Stimulated activated CD8-positive, alpha-beta memory T cell treated with anti-CD3 and anti-CD28 coated beads, Interleukin-4, amount 100 ng/mL, for 48 hours (primary cell): Measurements from ENCODE around the gene RUFY4.
"Not testable (repeated sequence)": the region's sequence is repeated elsewhere in the genome, so short reads cannot be mapped to it uniquely, and the experiment has no call there.

Experiments
- DNase-seq: peaks from one replicate; pipeline ENCODE4 v3.0.0-alpha.2; 2020

RUFY4 gene

DNA sequence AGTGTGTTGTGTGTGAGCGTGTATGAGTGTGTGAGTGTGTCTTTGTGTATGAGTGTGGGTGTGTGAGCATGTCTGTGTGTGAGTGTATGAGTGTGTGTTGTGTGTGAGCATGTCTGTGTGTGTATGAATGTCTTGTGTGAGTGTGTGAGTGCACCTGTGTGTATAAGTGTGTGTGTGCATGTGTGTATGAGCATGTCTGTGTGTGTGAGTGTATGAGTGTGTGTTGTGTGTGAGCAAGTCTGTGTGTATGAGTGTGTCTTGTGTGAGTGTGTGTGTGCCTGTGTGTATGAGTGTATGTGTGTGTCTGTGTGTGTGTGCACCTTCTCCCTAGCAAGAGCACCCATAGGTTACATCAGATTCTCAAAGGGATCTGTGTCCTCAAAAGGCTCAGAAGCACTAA is 37.8 kb upstream of the RUFY4 start:
- no peak for DNase-seq

DNA sequence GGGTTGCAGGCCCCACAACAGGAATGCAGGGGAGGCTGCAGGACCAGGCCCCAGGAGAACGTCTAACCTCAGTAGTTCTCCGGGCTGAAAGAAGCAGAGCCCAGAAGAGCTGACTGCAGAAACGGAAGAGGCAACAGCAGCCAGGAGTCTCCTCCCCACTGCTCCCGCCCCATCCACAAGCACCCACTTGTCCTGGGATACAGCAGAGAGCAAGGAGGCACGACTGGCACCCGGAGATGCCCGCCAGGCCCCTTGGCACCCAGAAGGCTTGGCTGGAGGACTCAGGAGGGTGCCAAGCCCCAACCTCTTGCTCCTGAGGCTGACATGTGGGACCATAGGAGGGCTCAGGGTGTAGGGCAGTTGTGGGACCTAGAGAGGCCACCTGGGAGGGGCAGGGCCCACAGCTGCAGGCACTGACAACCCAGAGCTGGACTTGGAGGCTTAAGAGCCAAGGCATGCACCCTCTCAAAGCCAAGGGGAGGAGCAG is 37.2 kb upstream of the RUFY4 start:
- no peak for DNase-seq

DNA sequence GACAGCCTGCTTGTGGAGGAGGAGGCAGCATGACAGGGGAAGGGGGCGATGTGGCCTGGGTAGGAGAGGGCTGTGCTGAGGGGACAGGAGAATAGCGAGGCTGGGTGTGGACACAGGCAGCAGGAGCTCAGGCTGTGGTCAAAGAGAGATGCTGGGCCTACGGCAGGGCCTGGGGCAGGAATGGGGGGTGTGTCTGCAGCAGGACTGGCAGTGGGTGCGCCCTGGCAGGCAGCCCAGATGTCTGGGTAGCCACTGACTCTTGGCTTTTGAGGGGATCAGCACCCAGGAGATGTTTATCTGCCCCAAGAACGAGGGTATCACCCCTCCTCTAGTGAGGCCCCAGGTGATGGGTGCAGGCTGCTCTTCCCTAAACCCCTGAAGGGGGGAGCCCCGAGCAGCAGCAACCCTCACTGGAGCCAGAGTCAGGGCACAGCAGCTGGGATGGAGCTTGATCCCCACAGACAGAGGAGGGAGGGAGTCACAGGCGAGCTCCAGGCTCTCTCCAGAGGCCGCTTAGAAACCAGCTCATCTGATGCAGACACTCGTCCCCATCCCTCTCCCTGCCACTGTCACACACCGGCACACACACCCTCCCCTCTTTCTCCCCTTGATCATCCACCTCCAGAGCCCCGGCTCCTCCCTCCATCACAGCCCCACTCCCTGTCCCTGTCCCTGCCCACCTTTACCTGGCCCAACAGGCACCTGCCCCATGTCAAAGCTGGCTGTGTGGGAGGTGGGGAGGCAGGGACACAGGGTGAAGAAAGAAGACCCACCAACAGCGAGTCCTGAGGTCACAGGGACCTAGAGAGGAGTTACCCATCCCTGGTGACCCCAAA is 36.5 kb upstream of the RUFY4 start:
- DNase-seq = peak; percentile 22

DNA sequence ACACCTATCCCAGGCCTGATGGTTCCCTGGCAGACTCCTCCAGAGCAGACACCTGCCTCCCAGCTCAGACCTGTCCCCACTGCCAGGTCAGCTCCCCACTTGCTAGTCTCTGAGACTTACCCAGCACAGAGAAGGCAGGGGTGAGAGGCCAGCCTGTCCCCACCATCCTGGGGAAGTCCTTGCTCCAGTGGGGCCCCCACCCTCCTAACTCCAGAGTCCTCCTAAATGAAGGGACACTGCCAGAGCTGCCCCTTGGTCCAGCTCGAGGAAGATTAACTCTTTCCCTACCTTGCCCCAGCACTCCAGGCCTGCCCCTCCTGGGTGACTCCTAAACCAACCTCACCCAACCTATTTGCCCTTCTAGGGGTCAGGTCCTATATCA is 35.9 kb upstream of the RUFY4 start:
- DNase-seq = no peak

DNA sequence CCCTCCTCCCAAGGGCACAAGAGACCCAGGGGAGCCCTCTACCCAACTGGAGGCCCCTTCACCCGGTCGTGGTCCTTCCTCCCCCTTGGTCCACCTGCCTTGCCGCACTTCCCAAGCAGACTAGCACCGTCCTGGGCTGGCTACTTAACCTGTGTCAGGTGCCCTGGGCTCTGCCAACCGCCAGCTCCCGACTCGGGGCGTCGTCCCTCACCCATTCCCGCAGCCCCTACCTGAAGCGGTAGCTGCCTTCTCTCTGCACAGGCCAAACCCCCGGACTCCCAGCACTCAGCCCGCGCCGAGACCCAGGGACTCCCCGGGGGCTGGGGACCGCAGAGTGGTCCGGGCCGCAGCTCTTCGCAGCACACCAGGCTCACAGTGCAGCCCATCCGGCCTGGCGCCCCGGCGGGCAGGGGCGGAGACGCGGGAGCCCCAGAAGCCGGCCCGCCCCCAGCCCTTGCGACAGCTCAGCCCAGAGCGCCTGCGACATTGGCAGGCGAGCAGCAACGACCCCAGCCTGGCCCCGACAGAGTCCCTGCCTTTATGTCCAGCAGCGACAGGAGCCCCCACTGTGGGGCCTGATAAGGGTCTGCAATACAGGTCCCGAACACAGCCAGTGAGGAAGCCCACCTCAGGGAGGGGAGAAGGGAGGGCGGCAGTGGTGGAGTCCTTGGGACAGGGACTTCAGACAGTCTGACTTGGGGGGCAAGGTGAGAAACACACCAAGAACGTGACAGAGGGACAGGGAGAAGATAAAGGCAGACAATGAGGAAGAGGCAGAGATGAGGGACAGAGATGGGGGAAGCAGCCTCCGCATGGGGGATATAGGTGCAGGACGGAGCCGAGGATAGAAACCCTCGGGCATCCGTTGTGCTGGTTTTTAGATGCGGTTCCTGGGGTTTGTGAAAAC is 35.2 kb upstream of the RUFY4 start:
- peak; percentile 27 for DNase-seq

DNA sequence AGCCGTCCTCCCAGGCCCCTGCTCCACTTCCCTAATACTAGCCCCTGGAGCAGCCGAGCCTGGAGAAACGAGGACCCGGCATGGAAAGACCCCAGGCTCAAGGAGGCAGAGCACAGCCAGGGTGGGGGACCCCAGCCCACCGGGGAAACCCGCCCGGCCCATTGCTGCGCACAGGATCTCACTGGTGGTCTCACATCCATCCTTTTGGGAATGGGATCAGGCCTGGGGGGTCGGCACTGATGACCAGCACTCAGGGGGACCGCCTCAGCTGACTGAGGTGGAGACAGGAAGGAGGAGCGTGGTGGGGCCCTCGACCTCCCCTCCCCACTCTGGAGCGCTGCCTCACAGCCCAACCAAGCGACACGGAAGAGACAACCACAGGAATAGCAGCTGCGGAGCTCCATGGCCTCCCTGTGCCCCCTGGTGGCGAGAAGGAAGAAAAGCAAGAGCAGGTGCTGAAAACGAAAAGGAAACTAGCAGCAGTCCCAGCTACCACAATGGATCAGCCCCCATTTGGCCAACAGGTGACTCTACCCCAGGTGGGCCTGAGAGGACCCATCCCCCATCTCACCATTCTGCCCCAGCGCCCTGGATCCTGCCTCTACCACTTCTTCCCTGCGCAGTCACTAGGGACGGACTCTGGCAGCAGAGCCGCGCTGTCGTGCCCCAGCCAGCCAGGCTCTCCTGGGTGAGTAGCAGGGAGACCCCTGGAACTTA is 34.4 kb upstream of the RUFY4 start:
- DNase-seq = peak; percentile 72

DNA sequence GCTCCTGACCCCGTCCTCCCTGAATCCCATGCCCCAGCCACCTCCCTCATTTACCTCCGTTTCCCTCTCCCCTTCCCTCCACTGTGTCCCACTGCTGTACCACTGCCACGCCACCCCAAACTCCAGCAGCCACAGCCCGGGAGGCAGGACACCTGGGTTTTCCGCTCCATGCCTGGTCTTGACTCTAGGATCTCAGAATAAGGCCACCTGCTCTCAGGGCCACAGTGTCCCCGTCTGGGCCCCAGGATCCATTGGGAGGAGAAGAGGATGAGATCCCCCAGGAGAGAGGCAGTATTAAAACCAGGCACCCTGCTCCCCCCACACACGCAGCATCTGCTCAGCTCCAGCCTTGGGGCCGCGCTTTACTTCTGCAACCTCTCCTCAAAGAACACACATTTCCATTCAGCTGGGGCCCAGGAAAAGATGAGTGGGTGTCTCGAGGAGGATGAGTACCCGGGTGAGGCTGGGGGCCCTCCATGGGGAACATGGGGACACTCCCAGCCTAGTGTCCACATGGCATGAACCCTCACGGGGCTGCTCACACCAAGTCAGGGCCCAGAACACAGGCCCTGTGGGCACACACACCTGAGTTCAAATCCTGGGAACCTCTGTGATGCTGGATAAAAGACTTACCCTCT is 33.5 kb upstream of the RUFY4 start:
- DNase-seq = peak; percentile 22

DNA sequence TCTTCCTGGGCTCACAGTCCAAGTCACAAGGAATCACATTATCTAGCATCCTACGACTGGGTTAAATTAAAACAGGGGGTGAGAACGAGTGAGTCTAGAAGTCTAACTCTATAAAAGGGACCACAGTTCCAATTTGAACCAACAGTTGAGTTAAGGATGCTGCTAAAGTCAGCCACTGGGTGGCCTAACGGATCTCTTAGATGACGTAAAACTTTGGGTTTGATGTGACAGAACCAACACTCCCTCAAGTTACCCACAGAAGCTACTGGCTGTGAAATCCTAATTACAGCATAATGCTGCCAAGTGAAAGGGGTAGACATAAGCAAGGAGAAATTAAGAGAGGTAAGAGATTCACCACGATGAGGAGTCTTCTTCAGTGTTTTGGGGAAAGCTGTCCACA is 32.7 kb upstream of the RUFY4 start:
- DNase-seq = peak; percentile 11

DNA sequence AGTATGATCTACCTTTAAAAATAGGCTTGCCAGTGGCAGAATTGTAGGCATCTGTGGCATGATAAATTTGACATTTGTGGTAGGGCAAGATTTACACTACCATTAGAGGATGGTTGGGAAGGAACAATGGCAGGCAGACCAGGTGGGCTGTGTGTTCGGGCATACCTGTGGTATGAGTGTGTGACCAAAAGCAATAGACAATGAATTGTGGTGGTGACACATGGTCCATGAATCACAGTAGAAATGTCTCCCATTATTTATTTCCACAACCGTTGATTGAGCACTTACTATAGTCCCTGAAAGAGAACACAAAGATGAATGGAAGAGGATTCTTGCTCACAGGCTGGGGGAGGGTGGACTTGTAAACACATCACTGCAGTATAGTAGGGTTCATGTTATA is 29.9 kb upstream of the RUFY4 start:
- no peak for DNase-seq

DNA sequence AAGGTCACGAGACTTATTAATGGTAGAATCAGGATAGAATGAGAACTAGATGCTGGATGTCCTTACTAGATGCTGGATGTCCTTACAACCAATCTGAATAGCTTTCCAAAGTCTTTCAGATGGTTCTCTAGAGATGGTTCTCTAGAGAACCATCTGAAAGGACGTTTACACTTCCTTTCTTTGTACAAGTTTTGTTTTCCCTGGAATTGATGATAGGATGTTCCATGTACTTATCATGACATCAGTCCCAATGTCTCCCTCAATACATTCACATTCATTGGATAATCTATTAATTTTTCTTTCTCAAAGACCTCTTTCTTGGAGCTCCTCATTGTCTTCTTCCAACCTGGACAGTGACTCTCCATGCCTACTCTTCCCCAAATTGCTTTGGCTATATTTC is 28.2 kb upstream of the RUFY4 start:
- DNase-seq = no peak

DNA sequence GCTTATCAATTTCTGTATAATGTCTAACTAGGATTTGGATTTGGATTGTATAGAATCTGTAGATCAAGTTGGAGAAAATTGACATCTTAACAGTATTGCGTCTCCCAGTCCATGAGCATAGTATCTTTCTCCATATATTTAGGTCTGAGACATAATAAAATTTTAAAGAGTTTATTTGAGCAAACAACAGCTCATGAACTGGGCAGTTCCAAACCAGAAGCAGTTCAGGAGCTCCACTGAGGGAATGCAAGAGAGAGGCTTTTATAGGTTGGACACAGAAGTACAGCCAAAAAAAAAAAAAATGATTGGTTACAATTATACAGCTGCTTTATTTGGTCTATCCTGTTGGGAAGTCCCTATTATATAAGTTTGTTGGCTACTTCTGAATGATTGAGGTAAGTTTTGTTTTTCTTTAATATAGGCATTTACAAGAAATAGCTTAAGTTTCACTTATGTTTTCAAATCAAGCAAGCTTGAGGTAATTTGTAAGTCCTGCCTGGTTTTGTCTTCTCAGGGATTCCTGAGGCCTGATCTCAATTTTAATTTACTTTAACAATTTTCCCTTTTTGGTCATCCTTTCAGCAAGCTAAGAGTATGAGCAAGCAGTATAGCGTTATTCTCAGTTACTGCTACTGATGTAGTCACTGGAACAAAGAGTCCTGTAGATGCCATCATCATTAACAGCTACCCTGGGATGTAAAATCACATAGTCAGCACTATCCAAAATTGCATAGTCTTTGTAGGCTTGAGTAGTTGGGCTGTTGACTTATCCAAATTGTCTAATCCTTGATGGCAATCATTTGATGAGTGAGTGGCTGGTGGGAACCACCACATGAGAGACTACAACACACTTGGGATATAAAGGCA is 27.5 kb upstream of the RUFY4 start:
- no peak for DNase-seq

DNA sequence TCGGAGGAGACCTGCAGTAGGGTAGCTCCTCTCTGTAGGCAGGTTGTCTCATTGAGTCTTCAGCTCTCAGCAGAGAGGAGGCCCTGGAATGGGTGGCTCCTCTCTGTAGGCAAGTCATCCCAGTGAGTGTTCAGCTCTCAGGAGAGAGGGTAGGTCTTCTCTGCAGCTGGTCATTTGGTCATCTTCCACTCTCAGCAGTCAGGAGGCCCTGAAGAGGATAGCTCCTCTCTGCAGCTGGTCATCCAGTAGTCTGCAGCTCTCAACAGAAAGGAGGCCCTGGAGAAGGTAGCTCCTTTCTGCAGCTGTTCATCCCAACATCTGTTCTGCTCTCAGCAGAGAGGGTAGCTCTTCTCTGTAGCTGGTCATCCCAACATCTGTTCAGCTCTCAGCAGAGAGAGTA is 26.0 kb upstream of the RUFY4 start:
- no peak for DNase-seq

DNA sequence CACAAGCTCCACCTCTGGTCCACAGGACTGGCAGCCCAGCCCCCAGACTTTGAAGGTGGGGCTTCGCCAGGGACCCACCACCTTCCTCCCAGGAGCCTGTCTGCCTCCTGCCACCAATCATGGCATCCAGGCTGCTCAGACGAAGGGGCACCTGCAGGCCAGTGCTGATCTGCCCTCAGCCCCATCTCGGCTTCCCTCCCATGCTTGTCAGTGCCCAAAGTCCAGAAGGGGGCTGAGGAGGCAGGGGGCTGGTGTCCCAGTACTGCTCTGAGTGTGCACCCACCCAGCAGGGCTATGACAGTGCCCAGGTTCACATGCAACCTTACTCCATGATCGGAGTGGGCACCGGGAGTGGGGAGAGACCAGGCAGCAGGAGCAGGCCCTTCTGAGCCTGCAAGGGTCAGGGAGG is 25.3 kb upstream of the RUFY4 start:
- peak; percentile 14 for DNase-seq

DNA sequence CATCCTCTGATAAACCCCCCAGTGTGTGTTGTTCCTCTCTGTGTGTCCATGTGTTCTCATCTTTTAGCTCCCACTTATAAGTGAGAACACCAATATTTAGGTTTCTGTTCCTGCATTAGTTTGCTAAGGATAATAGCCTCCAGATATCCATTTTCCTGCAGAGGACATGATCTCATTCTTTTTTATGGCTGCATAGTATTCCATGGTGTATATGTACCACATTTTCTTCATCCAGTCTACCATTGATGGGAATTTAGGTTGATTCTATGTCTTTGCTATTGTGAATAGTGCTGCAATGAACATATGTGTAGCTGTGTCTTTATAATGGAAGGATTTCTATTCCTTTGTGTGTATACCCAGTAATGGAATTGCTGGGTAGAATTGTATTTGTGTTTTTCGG is 24.5 kb upstream of the RUFY4 start:
- DNase-seq = not testable (repeated sequence)

DNA sequence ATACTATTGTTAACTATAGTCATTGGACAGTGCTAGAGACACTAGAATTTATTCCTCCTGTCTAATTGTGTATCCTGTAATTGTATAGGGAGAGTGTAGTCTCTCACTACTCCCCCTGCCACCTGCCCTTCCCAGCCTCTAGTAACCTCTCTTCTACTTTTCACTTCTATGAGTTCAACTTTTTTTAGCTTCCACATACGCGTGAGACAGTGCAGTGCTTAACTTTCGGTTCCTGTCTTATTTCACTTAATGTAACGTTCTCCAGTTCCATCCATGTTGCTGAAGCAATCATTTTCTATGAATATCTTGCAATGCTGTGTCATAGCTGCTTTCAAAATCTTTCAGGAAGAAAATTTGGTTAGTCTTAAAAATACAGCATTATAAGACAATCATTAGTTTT is 22.8 kb upstream of the RUFY4 start:
- DNase-seq = no peak

DNA sequence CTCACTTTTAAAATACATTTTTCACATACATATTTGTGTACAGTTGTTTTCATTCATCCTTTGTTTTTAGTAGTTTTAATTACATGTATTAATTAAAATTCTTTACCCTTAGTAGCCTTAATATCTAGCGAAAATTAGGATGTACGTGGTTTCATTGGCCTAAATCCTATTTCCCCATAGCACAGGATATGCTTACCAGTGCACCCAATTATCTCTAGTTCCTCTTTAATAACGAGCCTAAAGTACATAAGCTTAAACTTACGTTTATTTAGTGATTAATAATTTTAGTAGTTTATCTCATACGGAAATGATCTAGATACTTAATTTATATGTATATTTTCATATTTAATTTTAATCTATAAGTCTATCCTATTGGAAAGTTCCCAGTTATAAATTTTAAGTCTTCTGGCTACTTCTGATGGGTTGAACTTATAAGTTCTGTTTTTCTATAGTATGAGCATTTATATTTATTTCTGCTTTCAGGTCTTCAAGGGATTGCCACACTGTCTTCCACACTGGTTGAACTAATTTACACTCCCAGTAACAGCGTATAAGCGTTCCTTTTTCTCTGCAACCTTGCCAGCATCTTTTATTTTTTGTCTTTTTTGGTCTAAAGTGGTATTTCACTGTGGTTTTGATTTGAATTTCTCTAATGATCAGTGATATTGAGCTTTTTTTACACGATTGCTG is 21.4 kb upstream of the RUFY4 start:
- no peak for DNase-seq

DNA sequence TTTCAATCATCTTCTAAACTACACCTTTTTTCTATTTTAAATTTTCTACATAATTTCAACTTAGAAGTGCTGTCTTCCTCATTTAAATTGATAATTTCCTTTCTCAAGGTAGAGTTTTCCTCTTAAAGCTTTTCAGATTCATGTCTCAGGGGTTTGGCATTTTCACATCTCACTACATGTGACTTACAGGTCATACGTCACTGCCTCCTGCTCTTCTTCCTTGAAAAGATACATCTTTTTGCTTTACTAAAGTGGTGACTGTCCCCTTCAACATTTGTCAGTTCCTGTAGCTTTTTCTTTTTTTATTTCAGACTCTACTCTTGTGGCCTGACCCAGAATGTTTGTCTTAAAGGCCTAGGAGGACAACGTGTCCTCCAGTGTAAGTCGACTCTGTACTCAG is 17.1 kb upstream of the RUFY4 start:
- no peak for DNase-seq

DNA sequence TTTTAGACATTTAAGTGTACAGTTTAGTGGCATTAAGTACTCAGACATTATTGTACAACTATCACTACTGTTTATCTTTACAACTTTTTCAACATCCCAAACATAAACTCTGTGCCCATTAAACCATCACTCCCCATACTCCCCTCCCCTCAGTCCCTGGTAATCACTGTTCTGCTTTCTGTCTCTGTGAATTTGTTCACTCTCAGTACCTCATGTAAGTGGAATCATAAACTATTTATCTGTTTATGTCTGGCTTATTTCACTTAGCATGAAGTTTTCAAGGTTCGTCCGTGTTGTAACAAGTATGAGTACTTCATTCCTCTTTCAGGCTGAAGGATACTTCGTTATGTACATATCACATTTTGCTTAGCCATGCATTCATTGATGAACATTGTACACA is 9.8 kb upstream of the RUFY4 start:
- DNase-seq = no peak

DNA sequence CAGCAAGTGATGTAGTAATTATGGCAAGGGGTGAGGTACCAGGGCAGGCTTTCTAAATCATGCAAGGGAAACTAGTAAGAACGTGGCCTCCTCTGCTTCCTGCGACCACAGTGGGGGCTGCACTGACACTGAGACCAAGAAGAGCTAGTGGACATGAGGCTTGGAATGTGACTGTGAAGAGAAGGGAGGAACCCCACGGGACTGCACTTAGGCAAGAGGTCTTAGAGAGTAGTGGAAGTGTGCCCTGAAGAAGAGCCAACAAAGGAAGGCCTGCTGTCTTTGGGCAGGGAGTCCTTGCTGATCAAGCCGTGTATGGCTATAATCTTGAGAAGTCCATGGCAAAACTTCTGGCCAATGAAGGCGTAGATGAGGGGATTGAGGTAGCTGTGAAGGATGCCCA is 8.9 kb upstream of the RUFY4 start:
- no peak for DNase-seq

DNA sequence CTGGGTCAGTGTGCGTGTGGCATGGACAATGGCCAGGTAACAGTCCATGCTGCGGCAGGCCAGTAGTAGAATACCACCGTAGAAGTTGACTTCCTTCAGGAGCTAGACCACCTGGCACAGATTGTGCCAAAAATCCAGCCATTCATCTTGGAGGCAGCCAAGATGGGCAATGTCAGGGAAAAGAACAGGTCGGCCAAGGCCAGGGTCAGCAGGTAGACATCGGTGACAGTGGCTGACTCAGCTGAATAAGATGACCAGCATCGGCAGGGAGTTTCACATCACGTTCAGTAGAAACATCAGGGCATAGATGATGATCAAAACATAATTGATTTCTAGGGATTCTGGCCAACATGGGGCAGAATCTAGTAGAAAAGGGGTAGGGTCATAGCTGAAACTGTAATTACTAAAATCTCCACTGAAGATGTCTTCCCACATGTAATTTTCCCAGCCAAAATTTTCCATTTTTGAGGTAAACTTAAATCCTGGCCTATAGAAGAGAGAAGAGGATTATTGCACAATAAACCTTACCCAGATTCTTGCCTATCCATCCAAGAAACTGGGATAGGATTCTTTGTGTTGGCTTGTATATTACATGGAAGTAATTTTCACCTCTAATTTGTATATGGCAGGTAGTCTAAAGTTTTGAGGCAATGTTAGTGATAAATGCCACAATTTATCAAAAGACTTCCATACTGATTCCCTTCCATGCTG is 7.9 kb upstream of the RUFY4 start:
- no peak for DNase-seq

DNA sequence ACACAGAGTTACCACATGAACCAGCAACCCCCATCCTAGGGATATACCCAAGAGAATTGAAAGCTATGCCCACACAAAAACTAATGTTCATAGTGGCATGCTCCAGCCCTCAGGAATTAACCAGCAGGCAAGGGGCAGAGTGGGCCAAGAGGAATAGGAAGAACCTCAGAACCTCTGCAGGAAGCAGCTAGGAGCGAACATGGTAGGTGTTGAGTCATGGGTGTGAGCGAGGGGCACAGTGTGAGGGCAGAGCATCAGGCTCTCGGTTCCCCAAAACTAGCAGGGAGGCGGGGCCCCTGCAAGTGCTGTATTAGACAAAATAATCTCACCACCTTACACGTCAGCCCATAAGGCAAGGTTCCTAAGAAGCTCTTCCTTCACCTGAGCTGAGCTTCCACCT is 5.6 kb upstream of the RUFY4 start:
- DNase-seq = no peak
